Glutamatergic neuron (in vitro differentiated cells): ENCODE results near the gene HECTD4. TPM values are rescaled to one million over a fixed set of nuclear protein-coding genes. Genes with fewer than 3 reads are reported as not detected.
"Not testable (repeated sequence)": the region's sequence is repeated elsewhere in the genome, so short reads cannot be mapped to it uniquely, and the experiment has no call there.

Experiments used
- DNase-seq: peaks from one replicate; pipeline ENCODE4 v3.0.0; 2022
- H3K27ac Mint-ChIP-seq: one replicate; pipeline ENCODE4 v1.8.0; 2020; ENCODE audit warnings: mild to moderate bottlenecking, mixed read lengths, inconsistent platforms; ENCODE audit not compliant: unreplicated experiment
- H3K27me3 Mint-ChIP-seq: one replicate; pipeline ENCODE4 v1.8.0; 2020; ENCODE audit warnings: mild to moderate bottlenecking, moderate library complexity, mixed read lengths, inconsistent platforms; ENCODE audit not compliant: unreplicated experiment
- H3K36me3 Mint-ChIP-seq: one replicate; pipeline ENCODE4 v1.8.0; 2020; ENCODE audit warnings: mild to moderate bottlenecking, mixed read lengths, inconsistent platforms; ENCODE audit not compliant: unreplicated experiment
- H3K4me1 Mint-ChIP-seq: one replicate; pipeline ENCODE4 v1.8.0; 2020; ENCODE audit warnings: mild to moderate bottlenecking, low read depth, mixed read lengths, inconsistent platforms; ENCODE audit not compliant: unreplicated experiment
- H3K4me3 Mint-ChIP-seq: one replicate; pipeline ENCODE4 v1.8.0; 2020; ENCODE audit warnings: mild to moderate bottlenecking, mixed read lengths, inconsistent platforms; ENCODE audit not compliant: unreplicated experiment
- H3K9me3 Mint-ChIP-seq: one replicate; pipeline ENCODE4 v1.8.0; 2020; ENCODE audit warnings: mild to moderate bottlenecking, moderate library complexity, mixed read lengths, inconsistent platforms; ENCODE audit not compliant: unreplicated experiment
- total RNA-seq: library from RNA; stranded (reverse); fragmentation: NEBNext Ultra II Directional; extraction: Animal tissue kit (Norgen Biotek cat#: 25700); gene quantifications from one replicate; pipeline ENCODE4 v1.2.1, GENCODE V29; 2021; ENCODE audit not compliant: unreplicated experiment
- TF ChIP-seq, protein P1 (sequence below): fragments of 200-600 bp; sonication (generic); IDR thresholded peaks from one replicate; pipeline ENCODE4 v1.5.0; 2021; ENCODE audit not compliant: partially characterized antibody, unreplicated experiment

Gene HECTD4
- total RNA-seq, 1 donor from 2014 or later, result 261 TPM

DNA sequence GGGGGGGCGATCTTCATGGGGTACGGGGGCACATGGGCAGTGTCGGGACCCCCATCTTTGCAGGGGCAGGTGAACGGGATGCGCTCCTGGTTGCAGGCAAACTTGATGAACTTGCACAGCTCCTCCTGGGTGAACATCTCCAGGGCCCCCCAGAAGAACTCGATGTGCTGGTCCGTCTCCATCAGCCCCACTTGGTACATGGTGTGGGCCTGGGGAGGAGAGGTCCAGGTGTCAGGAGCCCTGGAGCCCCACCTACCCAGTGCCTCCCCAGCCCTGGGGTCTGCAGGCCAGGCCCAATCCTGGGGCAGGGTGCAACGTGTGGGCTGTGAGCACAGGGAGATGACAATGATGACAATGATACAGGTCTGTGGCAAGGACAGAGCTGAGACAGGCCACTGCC is 219.2 kb downstream of the HECTD4 start:
- Mint-ChIP-seq H3K27ac (no peak overlapping the region), H3K27me3 (peaks cover 7% of the 10 kb centered on the region), H3K4me1 (no peaks in the 10 kb centered on the region), H3K36me3 (peaks cover 37% of the 10 kb centered on the region), H3K4me3 (no peak overlapping the region), H3K9me3 (peaks cover 15% of the 10 kb centered on the region)
- no peak for DNase-seq
- TF ChIP-seq, protein P1, sequence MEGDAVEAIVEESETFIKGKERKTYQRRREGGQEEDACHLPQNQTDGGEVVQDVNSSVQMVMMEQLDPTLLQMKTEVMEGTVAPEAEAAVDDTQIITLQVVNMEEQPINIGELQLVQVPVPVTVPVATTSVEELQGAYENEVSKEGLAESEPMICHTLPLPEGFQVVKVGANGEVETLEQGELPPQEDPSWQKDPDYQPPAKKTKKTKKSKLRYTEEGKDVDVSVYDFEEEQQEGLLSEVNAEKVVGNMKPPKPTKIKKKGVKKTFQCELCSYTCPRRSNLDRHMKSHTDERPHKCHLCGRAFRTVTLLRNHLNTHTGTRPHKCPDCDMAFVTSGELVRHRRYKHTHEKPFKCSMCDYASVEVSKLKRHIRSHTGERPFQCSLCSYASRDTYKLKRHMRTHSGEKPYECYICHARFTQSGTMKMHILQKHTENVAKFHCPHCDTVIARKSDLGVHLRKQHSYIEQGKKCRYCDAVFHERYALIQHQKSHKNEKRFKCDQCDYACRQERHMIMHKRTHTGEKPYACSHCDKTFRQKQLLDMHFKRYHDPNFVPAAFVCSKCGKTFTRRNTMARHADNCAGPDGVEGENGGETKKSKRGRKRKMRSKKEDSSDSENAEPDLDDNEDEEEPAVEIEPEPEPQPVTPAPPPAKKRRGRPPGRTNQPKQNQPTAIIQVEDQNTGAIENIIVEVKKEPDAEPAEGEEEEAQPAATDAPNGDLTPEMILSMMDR, result no peak

DNA sequence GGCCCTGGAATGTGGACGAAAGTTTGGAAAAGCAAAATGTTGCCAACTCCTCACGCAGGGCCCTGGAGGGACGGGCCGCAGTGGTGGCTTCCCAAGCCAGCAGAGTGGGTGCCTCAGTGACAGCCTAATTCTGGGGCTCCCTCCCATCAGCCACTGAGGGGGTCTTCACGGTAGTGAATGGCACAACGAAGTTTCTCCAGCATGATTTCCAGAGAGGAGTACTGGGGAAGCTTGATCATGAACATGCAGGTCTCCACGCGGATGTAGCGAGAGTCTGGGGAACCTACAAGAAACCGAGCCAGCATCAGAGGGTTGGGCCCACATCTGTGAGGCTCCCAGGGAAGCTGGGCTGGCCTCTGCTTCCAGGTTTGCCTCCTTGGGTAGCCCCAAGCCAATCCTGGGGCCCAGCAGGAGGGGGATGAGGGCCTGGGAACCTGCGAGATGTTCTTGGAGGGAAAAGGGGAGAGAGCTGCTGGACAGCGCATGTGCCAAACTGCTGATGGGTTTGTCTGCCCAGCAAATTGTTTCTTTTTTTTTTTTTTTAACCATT is 219.9 kb downstream of the HECTD4 start:
- H3K27me3 Mint-ChIP-seq, result peaks cover 7% of the 10 kb centered on the region
- H3K4me1 Mint-ChIP-seq, result no peaks in the 10 kb centered on the region
- no peak overlapping the region for H3K4me3 Mint-ChIP-seq
- TF ChIP-seq, protein P1, result no peak
- H3K36me3 Mint-ChIP-seq, result peaks cover 45% of the 10 kb centered on the region
- peaks cover 13% of the 10 kb centered on the region for H3K9me3 Mint-ChIP-seq
- DNase-seq, result no peak
- no peak overlapping the region for H3K27ac Mint-ChIP-seq

DNA sequence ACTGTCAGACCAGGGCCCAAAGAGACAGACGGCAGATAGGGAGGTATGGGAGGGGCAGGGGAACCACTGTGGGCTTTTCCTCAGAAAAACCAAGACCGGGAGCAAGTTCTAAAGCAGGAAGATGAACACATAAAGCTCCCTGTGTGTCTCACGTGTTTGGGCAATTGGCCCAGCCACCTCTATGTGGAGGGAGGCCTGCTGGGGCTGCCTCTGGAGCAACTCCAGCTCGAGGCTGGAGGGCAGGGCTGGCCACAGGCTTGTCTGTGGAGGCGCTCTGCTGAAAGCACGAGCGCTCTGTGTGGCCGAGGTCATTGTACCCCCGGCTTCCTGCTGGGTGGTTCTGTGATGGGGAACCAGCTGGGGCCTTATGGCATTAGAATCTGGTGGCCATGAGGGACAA is 220.5 kb downstream of the HECTD4 start:
- TF ChIP-seq, protein P1, result no peak
- Mint-ChIP-seq H3K36me3 (peaks cover 50% of the 10 kb centered on the region), H3K4me3 (no peak overlapping the region), H3K27ac (no peak overlapping the region), H3K4me1 (no peaks in the 10 kb centered on the region), H3K27me3 (peaks cover 11% of the 10 kb centered on the region), H3K9me3 (peaks cover 12% of the 10 kb centered on the region)
- no peak for DNase-seq

DNA sequence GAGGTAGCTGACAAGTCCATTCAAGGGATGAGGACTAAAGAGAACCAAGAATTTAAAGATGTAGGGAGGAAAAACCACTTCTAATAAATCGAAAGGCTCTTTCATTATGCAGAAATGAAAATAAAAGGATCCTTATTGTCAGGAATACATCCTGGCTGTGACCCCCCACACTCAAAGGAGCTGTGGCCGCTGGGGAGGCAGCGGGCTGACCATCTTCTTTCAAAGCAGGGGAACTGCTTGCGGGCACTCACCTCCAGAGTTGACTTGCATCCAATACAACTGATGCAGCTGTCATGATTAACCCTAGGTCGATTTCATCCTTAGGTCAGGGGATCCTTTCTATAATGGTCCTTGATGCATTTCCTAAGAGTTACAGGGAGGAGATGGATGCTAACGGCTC is 221.6 kb downstream of the HECTD4 start:
- Mint-ChIP-seq H3K4me3 (no peak overlapping the region), H3K9me3 (peaks cover 17% of the 10 kb centered on the region), H3K27ac (no peak overlapping the region), H3K36me3 (peaks cover 60% of the 10 kb centered on the region), H3K27me3 (peaks cover 11% of the 10 kb centered on the region), H3K4me1 (no peaks in the 10 kb centered on the region)
- DNase-seq, result no peak
- TF ChIP-seq, protein P1, result no peak

DNA sequence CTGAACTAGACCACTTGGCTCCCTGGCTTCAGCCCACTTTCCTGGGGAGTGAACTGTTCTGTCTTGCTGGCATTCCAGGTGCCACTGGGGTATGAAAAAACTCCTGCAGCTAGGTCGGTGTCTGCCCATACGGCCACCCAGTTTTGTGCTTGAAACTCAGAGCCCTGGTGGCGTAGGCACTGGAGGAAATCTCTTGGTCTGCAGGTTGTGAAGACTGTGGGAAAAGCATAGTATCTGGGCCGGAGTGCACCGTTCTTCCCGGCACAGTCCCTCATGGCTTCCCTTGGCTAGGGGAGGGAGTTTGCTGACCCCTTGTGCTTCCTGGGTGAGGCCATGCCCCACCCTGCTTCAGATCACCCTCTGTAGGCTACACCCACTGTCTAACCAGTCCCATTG is 223.1 kb downstream of the HECTD4 start:
- H3K9me3 Mint-ChIP-seq, result peaks cover 24% of the 10 kb centered on the region

DNA sequence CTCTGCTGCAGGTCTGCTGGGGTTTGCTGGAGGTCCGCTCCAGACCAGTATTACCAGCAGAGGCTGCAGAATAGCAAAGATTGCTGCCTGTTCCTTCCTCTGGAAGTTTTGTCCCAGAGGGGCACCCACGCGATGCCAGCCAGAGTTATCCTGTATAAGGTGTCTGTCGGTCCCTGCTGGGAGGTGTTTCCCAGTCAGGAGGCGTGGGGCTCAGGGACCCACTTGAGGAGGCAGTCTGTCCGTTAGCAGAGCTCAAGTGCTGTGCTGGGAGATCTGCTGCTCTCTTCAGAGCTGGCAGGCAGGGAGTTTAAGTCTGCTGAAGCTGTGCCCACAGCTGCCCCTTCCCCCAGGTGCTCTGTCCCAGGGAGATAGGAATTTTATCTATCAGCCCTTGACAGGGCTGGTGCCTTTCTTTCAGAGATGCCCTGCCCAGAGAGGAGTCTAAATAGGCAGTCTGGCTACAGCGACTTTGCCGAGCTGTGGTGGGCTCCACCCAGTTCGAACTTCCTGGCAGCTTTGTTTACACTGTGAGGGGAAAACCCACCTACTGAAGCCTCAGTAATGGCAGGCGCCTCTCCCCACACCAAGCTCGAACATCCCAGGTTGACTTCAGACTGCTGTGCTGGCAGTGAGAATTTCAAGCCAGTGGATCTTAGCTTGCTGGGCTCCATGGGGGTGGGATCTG is 223.6 kb downstream of the HECTD4 start:
- peaks cover 71% of the 10 kb centered on the region for H3K36me3 Mint-ChIP-seq
- not testable (repeated sequence) for DNase-seq, H3K27ac Mint-ChIP-seq, H3K4me1 Mint-ChIP-seq, H3K4me3 Mint-ChIP-seq
- peaks cover 24% of the 10 kb centered on the region for H3K9me3 Mint-ChIP-seq
- H3K27me3 Mint-ChIP-seq, result peaks cover 14% of the 10 kb centered on the region

More for the DNA sequence above, 223.1 kb downstream of the HECTD4 start:
- Mint-ChIP-seq H3K4me3 (no peak overlapping the region), H3K27me3 (peaks cover 14% of the 10 kb centered on the region), H3K4me1 (no peaks in the 10 kb centered on the region), H3K27ac (no peak overlapping the region), H3K36me3 (peaks cover 66% of the 10 kb centered on the region)
- TF ChIP-seq, protein P1, result no peak
- DNase-seq, result no peak
